ENCODE results near the gene AKAP8. TPM values are rescaled to one million over a fixed set of nuclear protein-coding genes. Genes with fewer than 3 reads are reported as not detected.

Gene AKAP8
- total and polyA plus RNA-seq, 2 experiments from 2014 or later: 22.4 to 36.5 TPM

- H3K4me3 ChIP-seq: no peak overlapping the region
- no peak overlapping the region for H3K4me3 Mint-ChIP-seq
- no peaks in the 10 kb centered on the region for H3K9me3 Mint-ChIP-seq
- no peaks in the 10 kb centered on the region for H3K4me1 Mint-ChIP-seq
- no peak overlapping the region for H2AFZ ChIP-seq
- no peaks in the 10 kb centered on the region for H3K27me3 Mint-ChIP-seq (ENCODE audit: insufficient read depth, low read depth, poor library complexity)
- no peaks in the 10 kb centered on the region for H3K4me1 ChIP-seq (ENCODE audit: insufficient read depth)
- H3F3A ChIP-seq (replicated peaks; ENCODE audit: low read depth): no peaks in the 10 kb centered on the region
- H3K36me3 Mint-ChIP-seq (ENCODE audit: low read depth): peaks cover 1% of the 10 kb centered on the region; the same call in 2 of the 3 replicates
- no peak for ATAC-seq
- TF ChIP-seq, protein P1, sequence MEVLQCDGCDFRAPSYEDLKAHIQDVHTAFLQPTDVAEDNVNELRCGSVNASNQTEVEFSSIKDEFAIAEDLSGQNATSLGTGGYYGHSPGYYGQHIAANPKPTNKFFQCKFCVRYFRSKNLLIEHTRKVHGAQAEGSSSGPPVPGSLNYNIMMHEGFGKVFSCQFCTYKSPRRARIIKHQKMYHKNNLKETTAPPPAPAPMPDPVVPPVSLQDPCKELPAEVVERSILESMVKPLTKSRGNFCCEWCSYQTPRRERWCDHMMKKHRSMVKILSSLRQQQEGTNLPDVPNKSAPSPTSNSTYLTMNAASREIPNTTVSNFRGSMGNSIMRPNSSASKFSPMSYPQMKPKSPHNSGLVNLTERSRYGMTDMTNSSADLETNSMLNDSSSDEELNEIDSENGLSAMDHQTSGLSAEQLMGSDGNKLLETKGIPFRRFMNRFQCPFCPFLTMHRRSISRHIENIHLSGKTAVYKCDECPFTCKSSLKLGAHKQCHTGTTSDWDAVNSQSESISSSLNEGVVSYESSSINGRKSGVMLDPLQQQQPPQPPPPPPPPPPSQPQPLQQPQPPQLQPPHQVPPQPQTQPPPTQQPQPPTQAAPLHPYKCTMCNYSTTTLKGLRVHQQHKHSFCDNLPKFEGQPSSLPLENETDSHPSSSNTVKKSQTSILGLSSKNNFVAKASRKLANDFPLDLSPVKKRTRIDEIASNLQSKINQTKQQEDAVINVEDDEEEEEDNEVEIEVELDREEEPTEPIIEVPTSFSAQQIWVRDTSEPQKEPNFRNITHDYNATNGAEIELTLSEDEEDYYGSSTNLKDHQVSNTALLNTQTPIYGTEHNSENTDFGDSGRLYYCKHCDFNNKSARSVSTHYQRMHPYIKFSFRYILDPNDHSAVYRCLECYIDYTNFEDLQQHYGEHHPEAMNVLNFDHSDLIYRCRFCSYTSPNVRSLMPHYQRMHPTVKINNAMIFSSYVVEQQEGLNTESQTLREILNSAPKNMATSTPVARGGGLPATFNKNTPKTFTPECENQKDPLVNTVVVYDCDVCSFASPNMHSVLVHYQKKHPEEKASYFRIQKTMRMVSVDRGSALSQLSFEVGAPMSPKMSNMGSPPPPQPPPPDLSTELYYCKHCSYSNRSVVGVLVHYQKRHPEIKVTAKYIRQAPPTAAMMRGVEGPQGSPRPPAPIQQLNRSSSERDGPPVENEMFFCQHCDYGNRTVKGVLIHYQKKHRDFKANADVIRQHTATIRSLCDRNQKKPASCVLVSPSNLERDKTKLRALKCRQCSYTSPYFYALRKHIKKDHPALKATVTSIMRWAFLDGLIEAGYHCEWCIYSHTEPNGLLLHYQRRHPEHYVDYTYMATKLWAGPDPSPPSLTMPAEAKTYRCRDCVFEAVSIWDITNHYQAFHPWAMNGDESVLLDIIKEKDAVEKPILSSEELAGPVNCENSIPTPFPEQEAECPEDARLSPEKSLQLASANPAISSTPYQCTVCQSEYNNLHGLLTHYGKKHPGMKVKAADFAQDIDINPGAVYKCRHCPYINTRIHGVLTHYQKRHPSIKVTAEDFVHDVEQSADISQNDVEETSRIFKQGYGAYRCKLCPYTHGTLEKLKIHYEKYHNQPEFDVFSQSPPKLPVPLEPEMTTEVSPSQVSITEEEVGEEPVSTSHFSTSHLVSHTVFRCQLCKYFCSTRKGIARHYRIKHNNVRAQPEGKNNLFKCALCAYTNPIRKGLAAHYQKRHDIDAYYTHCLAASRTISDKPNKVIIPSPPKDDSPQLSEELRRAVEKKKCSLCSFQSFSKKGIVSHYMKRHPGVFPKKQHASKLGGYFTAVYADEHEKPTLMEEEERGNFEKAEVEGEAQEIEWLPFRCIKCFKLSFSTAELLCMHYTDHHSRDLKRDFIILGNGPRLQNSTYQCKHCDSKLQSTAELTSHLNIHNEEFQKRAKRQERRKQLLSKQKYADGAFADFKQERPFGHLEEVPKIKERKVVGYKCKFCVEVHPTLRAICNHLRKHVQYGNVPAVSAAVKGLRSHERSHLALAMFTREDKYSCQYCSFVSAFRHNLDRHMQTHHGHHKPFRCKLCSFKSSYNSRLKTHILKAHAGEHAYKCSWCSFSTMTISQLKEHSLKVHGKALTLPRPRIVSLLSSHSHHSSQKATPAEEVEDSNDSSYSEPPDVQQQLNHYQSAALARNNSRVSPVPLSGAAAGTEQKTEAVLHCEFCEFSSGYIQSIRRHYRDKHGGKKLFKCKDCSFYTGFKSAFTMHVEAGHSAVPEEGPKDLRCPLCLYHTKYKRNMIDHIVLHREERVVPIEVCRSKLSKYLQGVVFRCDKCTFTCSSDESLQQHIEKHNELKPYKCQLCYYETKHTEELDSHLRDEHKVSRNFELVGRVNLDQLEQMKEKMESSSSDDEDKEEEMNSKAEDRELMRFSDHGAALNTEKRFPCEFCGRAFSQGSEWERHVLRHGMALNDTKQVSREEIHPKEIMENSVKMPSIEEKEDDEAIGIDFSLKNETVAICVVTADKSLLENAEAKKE (CRISPR knock-in tag; IDR thresholded peaks at IDR 0.05): no peak
- TF ChIP-seq JUNB (IDR thresholded peaks at IDR 0.05; ENCODE audit: unreplicated experiment): no peak
- TF ChIP-seq ZNF331 (CRISPR knock-in tag; IDR thresholded peaks at IDR 0.05; ENCODE audit: low read depth): no peak
- no peak for TF ChIP-seq EZH2phosphoT487 (IDR thresholded peaks at IDR 0.05; ENCODE audit: unreplicated experiment)
- no peak for TF ChIP-seq NANOG (IDR thresholded peaks at IDR 0.05; ENCODE audit: borderline replicate concordance)
- TF ChIP-seq, protein P2, sequence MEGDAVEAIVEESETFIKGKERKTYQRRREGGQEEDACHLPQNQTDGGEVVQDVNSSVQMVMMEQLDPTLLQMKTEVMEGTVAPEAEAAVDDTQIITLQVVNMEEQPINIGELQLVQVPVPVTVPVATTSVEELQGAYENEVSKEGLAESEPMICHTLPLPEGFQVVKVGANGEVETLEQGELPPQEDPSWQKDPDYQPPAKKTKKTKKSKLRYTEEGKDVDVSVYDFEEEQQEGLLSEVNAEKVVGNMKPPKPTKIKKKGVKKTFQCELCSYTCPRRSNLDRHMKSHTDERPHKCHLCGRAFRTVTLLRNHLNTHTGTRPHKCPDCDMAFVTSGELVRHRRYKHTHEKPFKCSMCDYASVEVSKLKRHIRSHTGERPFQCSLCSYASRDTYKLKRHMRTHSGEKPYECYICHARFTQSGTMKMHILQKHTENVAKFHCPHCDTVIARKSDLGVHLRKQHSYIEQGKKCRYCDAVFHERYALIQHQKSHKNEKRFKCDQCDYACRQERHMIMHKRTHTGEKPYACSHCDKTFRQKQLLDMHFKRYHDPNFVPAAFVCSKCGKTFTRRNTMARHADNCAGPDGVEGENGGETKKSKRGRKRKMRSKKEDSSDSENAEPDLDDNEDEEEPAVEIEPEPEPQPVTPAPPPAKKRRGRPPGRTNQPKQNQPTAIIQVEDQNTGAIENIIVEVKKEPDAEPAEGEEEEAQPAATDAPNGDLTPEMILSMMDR (conservative IDR thresholded peaks at IDR 0.05; ENCODE audit: low read depth in 2 of 2): no peak
- TF ChIP-seq EZH2 (IDR thresholded peaks at IDR 0.05; ENCODE audit: low read depth, unreplicated experiment): no peak
- no peak for TF ChIP-seq CREB1 (CRISPR knock-in tag; IDR thresholded peaks at IDR 0.05; ENCODE audit: low read depth)
- TF ChIP-seq, protein P3, sequence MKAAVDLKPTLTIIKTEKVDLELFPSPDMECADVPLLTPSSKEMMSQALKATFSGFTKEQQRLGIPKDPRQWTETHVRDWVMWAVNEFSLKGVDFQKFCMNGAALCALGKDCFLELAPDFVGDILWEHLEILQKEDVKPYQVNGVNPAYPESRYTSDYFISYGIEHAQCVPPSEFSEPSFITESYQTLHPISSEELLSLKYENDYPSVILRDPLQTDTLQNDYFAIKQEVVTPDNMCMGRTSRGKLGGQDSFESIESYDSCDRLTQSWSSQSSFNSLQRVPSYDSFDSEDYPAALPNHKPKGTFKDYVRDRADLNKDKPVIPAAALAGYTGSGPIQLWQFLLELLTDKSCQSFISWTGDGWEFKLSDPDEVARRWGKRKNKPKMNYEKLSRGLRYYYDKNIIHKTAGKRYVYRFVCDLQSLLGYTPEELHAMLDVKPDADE (IDR thresholded peaks at IDR 0.05): no peak
- no peak for TF ChIP-seq ZNF114 (CRISPR knock-in tag; IDR thresholded peaks at IDR 0.05)
- no peak for TF ChIP-seq REST (IDR thresholded peaks at IDR 0.05; ENCODE audit: unreplicated experiment)
- TF ChIP-seq POLR2AphosphoS5 (IDR thresholded peaks at IDR 0.05; ENCODE audit: low read depth): no peak
- H3K36me3 ChIP-seq (ENCODE audit: insufficient read depth): no peaks in the 10 kb centered on the region
- 0 out of 2 replicates have a peak, but pooled peaks cover 3% of the 10 kb centered on the region for H3K79me2 ChIP-seq (replicated peaks; ENCODE audit: insufficient read depth)
- H3K9me2 ChIP-seq (ENCODE audit: insufficient read depth): no peaks in the 10 kb centered on the region
- H3K27ac ChIP-seq (ENCODE audit: low read depth): no peak overlapping the region
- no peaks in the 10 kb centered on the region; the same call in none of the 2 replicates for H4K20me1 ChIP-seq (replicated peaks; ENCODE audit: insufficient read depth)
- H3K27me3 ChIP-seq (ENCODE audit: insufficient read depth): no peaks in the 10 kb centered on the region
- no peak overlapping the region for H3K27ac Mint-ChIP-seq
- DNase-seq (ENCODE audit: low spot score): no peak
- H3K4me2 ChIP-seq: no peak overlapping the region
Measured at GRCh38 chr19:15340086-15340485, 39.5 kb downstream of the AKAP8 start.

Measured in GM23338 (cell line).